HEK293 (cell line): ENCODE measurements around the gene CASD1.
A peak's percentile ranks its signal among the peaks of the same experiment; 100 is the strongest.

Experiments
- ZNF335 ChIP-seq: fragments of 450-650 bp; formaldehyde crosslinking; conservative IDR thresholded peaks from 2 replicates; pipeline ENCODE4 v1.5.1; 2016; ENCODE audit warnings: missing biosample characterization, missing genetic modification characterization
- TF ChIP-seq, protein P1 (sequence below): fragments of 450-650 bp; formaldehyde crosslinking; IDR thresholded peaks from 2 replicates; pipeline ENCODE4 v1.5.1; 2016; ENCODE audit warnings: missing biosample characterization, missing genetic modification characterization, borderline replicate concordance
- TF ChIP-seq, protein P2 (sequence below): fragments of 450-650 bp; formaldehyde crosslinking; IDR thresholded peaks from 2 replicates; pipeline ENCODE4 v1.5.1; 2016; ENCODE audit warnings: missing biosample characterization, missing genetic modification characterization

DNA sequence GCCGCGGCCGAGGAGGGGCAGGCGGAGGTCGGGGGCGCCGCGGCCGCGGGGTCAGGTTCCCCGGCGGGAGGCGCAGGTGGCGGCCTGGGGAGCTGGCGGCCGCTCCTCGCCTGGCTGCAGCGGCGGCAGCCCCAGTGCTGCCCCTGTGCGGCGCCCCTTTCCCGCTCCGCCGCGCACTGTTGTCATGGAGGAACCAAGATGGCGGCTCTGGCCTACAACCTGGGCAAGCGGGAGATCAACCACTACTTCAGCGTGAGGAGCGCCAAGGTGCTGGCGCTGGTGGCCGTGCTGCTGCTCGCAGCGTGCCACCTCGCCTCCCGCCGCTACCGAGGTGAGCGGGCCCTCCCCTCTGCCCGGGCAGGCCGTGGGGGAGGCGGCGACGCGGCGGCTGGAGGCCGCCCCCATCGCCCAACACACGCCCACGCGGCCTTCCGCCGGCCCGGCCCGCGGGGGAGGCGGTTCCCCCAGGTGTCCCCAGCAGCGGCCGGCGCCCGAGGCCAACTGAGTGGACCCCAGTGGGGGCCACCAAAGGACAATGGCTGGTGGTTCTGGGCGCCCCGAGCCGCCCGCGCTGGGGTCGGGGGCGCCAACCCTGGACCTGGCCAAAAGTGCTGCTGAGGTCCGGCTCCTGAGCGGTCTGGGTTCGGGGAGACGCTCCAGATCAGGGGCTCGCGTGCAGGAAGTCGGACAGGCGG lies 425 bp downstream of the CASD1 start:
- TF ChIP-seq, protein P1, sequence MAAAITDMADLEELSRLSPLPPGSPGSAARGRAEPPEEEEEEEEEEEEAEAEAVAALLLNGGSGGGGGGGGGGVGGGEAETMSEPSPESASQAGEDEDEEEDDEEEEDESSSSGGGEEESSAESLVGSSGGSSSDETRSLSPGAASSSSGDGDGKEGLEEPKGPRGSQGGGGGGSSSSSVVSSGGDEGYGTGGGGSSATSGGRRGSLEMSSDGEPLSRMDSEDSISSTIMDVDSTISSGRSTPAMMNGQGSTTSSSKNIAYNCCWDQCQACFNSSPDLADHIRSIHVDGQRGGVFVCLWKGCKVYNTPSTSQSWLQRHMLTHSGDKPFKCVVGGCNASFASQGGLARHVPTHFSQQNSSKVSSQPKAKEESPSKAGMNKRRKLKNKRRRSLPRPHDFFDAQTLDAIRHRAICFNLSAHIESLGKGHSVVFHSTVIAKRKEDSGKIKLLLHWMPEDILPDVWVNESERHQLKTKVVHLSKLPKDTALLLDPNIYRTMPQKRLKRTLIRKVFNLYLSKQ (tag by site-specific recombination) = no peak
- TF ChIP-seq, protein P2, sequence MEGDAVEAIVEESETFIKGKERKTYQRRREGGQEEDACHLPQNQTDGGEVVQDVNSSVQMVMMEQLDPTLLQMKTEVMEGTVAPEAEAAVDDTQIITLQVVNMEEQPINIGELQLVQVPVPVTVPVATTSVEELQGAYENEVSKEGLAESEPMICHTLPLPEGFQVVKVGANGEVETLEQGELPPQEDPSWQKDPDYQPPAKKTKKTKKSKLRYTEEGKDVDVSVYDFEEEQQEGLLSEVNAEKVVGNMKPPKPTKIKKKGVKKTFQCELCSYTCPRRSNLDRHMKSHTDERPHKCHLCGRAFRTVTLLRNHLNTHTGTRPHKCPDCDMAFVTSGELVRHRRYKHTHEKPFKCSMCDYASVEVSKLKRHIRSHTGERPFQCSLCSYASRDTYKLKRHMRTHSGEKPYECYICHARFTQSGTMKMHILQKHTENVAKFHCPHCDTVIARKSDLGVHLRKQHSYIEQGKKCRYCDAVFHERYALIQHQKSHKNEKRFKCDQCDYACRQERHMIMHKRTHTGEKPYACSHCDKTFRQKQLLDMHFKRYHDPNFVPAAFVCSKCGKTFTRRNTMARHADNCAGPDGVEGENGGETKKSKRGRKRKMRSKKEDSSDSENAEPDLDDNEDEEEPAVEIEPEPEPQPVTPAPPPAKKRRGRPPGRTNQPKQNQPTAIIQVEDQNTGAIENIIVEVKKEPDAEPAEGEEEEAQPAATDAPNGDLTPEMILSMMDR (tag by site-specific recombination) = peak; percentile 48; the same call in 1 of the 2 replicates
- peak; percentile 100 for TF ChIP-seq ZNF335 (tag by site-specific recombination)
